ENCODE data around the gene ARL10. TPM values are rescaled to one million over a fixed set of nuclear protein-coding genes. Genes with fewer than 3 reads are reported as not detected.
"Not testable (repeated sequence)": the region's sequence is repeated elsewhere in the genome, so short reads cannot be mapped to it uniquely, and the experiment has no call there.

ARL10 gene
- total RNA-seq, 1 donor from 2014 or later: 14.5 TPM

DNA sequence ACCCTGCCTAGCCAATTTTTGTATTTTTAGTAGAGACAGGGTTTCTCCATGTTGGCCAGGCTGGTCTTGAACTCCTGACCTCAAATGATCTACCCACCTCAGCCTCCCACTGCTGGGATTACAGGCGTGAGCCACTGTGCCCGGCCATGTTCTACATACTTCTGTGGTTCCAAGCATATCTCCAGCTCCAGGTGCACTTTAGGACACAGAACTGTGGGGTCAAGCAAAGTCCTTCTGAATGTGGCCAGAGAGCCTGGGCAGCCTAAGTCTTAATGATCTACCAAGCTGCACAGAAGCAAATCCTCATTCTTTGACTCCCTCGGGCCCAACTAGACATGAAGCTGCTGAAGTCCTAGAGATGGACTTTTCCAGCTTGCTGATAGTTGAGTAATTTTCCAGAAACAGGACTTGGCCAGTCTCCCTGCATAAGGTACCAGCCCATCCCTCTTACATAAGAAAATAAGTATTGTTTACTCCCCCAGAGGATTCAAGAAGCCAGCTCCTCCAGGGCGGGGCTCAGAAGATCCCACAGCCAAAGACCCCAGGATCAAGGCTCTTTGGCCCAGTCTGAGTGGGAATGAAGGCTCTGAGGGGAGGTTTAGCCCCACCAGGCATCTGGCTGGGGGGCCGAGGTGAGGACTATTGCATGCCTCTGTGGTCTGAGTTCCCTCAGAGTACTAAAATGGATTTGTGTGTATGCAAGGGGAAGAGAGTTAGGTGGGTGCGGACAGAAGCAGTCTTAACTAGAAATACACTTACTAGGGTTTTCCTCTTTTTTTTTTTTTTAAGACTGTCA lies 42.4 kb downstream of the ARL10 start:
- H3K27me3 Mint-ChIP-seq (ENCODE audit: unreplicated experiment): no peaks in the 10 kb centered on the region
- peaks cover 23% of the 10 kb centered on the region for H3K36me3 Mint-ChIP-seq (ENCODE audit: low read depth, unreplicated experiment)
- TF ChIP-seq CTCF (IDR thresholded peaks at IDR 0.05; ENCODE audit: unreplicated experiment): no peak
- H3K4me1 Mint-ChIP-seq (ENCODE audit: unreplicated experiment): no peaks in the 10 kb centered on the region
- no peak overlapping the region for H3K4me3 Mint-ChIP-seq (ENCODE audit: unreplicated experiment)
- no peak for DNase-seq (ENCODE audit: low spot score)
- H3K27ac Mint-ChIP-seq (ENCODE audit: unreplicated experiment): no peak overlapping the region
- H3K9me3 Mint-ChIP-seq (ENCODE audit: unreplicated experiment): no peaks in the 10 kb centered on the region

DNA sequence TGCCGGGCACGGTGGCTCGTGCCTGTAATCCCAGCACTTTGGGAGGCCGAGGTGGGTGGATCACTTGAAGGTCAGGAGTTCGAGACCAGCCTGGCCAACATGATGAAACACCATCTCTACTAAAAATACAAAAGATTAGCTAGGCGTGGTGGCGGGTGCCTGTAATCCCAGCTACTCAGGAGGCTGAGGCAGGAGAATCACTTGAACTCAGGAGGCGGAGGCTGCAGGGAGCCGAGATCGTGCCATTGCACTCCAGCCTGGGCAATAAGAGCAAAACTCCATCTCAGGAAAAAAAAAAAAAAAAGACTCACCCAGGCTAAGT lies 42.9 kb downstream of the ARL10 start:
- peaks cover 23% of the 10 kb centered on the region for H3K36me3 Mint-ChIP-seq (ENCODE audit: low read depth, unreplicated experiment)
- H3K9me3 Mint-ChIP-seq (ENCODE audit: unreplicated experiment); H3K27me3 Mint-ChIP-seq (ENCODE audit: unreplicated experiment); H3K4me1 Mint-ChIP-seq (ENCODE audit: unreplicated experiment); H3K27ac Mint-ChIP-seq (ENCODE audit: unreplicated experiment); DNase-seq (ENCODE audit: low spot score); H3K4me3 Mint-ChIP-seq (ENCODE audit: unreplicated experiment): not testable (repeated sequence)

- Mint-ChIP-seq H3K27ac (ENCODE audit: unreplicated experiment) (no peak overlapping the region), H3K36me3 (ENCODE audit: low read depth, unreplicated experiment) (peaks cover 23% of the 10 kb centered on the region), H3K9me3 (ENCODE audit: unreplicated experiment) (no peaks in the 10 kb centered on the region), H3K27me3 (ENCODE audit: unreplicated experiment) (no peaks in the 10 kb centered on the region), H3K4me1 (ENCODE audit: unreplicated experiment) (no peaks in the 10 kb centered on the region), H3K4me3 (ENCODE audit: unreplicated experiment) (no peak overlapping the region)
- TF ChIP-seq CTCF (IDR thresholded peaks at IDR 0.05; ENCODE audit: unreplicated experiment): no peak
- DNase-seq (ENCODE audit: low spot score): no peak
Measured at GRCh38 chr5:176408590-176408989, 43.3 kb downstream of the ARL10 start.

- H3K9me3 Mint-ChIP-seq (ENCODE audit: unreplicated experiment): no peaks in the 10 kb centered on the region
- H3K4me1 Mint-ChIP-seq (ENCODE audit: unreplicated experiment): no peaks in the 10 kb centered on the region
- H3K27me3 Mint-ChIP-seq (ENCODE audit: unreplicated experiment): peaks cover 4% of the 10 kb centered on the region
- no peak for TF ChIP-seq CTCF (IDR thresholded peaks at IDR 0.05; ENCODE audit: unreplicated experiment)
- no peak for DNase-seq (ENCODE audit: low spot score)
- peak overlapping the region; percentile 19 for H3K4me3 Mint-ChIP-seq (ENCODE audit: unreplicated experiment)
- no peak overlapping the region for H3K27ac Mint-ChIP-seq (ENCODE audit: unreplicated experiment)
- H3K36me3 Mint-ChIP-seq (ENCODE audit: low read depth, unreplicated experiment): peaks cover 23% of the 10 kb centered on the region
Measured at GRCh38 chr5:176409765-176410164, 44.5 kb downstream of the ARL10 start.

GRCh38 chr5:176410486-176411180 lies 45.3 kb downstream of the ARL10 start:
- peaks cover 4% of the 10 kb centered on the region for H3K27me3 Mint-ChIP-seq (ENCODE audit: unreplicated experiment)
- TF ChIP-seq CTCF (IDR thresholded peaks at IDR 0.05; ENCODE audit: unreplicated experiment): no peak
- H3K4me3 Mint-ChIP-seq (ENCODE audit: unreplicated experiment): no peak overlapping the region
- H3K4me1 Mint-ChIP-seq (ENCODE audit: unreplicated experiment): no peaks in the 10 kb centered on the region
- H3K36me3 Mint-ChIP-seq (ENCODE audit: low read depth, unreplicated experiment): peaks cover 21% of the 10 kb centered on the region
- H3K27ac Mint-ChIP-seq (ENCODE audit: unreplicated experiment): no peak overlapping the region
- no peaks in the 10 kb centered on the region for H3K9me3 Mint-ChIP-seq (ENCODE audit: unreplicated experiment)
- DNase-seq (ENCODE audit: low spot score): no peak

All from endothelial cell (in vitro differentiated cells).